ENCODE data around the gene INTS6L.
"Not testable (repeated sequence)": the region's sequence is repeated elsewhere in the genome, so short reads cannot be mapped to it uniquely, and the experiment has no call there.

Gene INTS6L

GRCh38 chrX:135591871-135592270 lies 71.4 kb downstream of the INTS6L start:
- peak; percentile 1 for TF ChIP-seq CTCF (IDR thresholded peaks at IDR 0.05; ENCODE audit: low read length, missing control alignments)
- no peak for DNase-seq (ENCODE audit: low read depth)
- no peak overlapping the region for H3K4me3 ChIP-seq (replicated peaks; ENCODE audit: low read depth, low read length)

- H3K4me3 ChIP-seq (replicated peaks; ENCODE audit: low read depth, low read length); DNase-seq (ENCODE audit: low read depth): not testable (repeated sequence)
Observed at GRCh38 chrX:135594049-135594448, 73.6 kb downstream of the INTS6L start.

GRCh38 chrX:135594453-135594852 lies 74.0 kb downstream of the INTS6L start:
- DNase-seq (ENCODE audit: low read depth); H3K4me3 ChIP-seq (replicated peaks; ENCODE audit: low read depth, low read length): not testable (repeated sequence)

GRCh38 chrX:135595543-135595942 lies 75.1 kb downstream of the INTS6L start:
- no peak for TF ChIP-seq CTCF (IDR thresholded peaks at IDR 0.05; ENCODE audit: low read length, missing control alignments)
- no peak for DNase-seq (ENCODE audit: low read depth)
- H3K4me3 ChIP-seq (replicated peaks; ENCODE audit: low read depth, low read length): no peak overlapping the region

- DNase-seq (ENCODE audit: low read depth): peak; percentile 34
- no peak overlapping the region for H3K4me3 ChIP-seq (replicated peaks; ENCODE audit: low read depth, low read length)
- peak; percentile 47 for TF ChIP-seq CTCF (IDR thresholded peaks at IDR 0.05; ENCODE audit: low read length, missing control alignments)
Observed at GRCh38 chrX:135596495-135596894, 76.0 kb downstream of the INTS6L start.

GRCh38 chrX:135605906-135606305 lies 85.4 kb downstream of the INTS6L start:
- no peak for TF ChIP-seq CTCF (IDR thresholded peaks at IDR 0.05; ENCODE audit: low read length, missing control alignments)
- no peak overlapping the region for H3K4me3 ChIP-seq (replicated peaks; ENCODE audit: low read depth, low read length)
- no peak for DNase-seq (ENCODE audit: low read depth)

GRCh38 chrX:135624408-135625204 lies 104.1 kb downstream of the INTS6L start:
- not testable (repeated sequence) for H3K4me3 ChIP-seq (replicated peaks; ENCODE audit: low read depth, low read length); DNase-seq (ENCODE audit: low read depth)

GRCh38 chrX:135625995-135626394 lies 105.5 kb downstream of the INTS6L start:
- H3K4me3 ChIP-seq (replicated peaks; ENCODE audit: low read depth, low read length): no peak overlapping the region
- peak; percentile 1 for DNase-seq (ENCODE audit: low read depth)
- no peak for TF ChIP-seq CTCF (IDR thresholded peaks at IDR 0.05; ENCODE audit: low read length, missing control alignments)

Data from fibroblast of pulmonary artery (primary cell).